Lower leg skin (tissue), 4 donors: ENCODE measurements around the gene RMI2. TPM values are rescaled to one million over a fixed set of nuclear protein-coding genes. Genes with fewer than 3 reads are reported as not detected.

Experiments
- DNase-seq, 2 donors: peaks; one replicate each; pipeline ENCODE4 v3.0.0-alpha.2; 2019; ENCODE audit warnings: low spot score in 2 of 2
- H3K4me3 ChIP-seq: fragments of 200-600 bp; sonication (generic); 2 replicates; pipeline ENCODE4 v1.5.1; 2017; ENCODE audit warnings: mild to moderate bottlenecking, low read depth; ENCODE audit not compliant: poor library complexity, severe bottlenecking
- POLR2A ChIP-seq, 2 donors: fragments of 450-650 bp; IDR thresholded peaks; one replicate each; pipeline ENCODE4 v1.6.1; 2016 to 2017; ENCODE audit warnings: antibody characterized with exemption in 2 of 2, mild to moderate bottlenecking in 1 of 2, moderate library complexity in 1 of 2
- WGBS, 2 donors: methylation state at CpG; one replicate each; pipeline ENCODE4 v1.1.5; 2018; 5-methylcytosine and 5-hydroxymethylcytosine counted together
- intact Hi-C: fragments of 100-400 bp; cut with DNase I; formaldehyde crosslinking; loops from one replicate; pipeline ENCODE4 v1.15.0; 2023; ENCODE audit warnings: low total_unique reads
- total RNA-seq, 4 donors: library from RNA; depleted of rRNA; stranded (reverse); fragments of >200 nt; gene quantifications; one replicate each; pipeline ENCODE4 v1.1.0, GENCODE V29; 2016
- TF ChIP-seq, protein P1 (sequence below), 3 donors: fragments of 450-650 bp; IDR thresholded peaks; one replicate each; pipeline ENCODE4 v1.5.1; 2016; ENCODE audit warnings: antibody characterized with exemption in 3 of 3, mild to moderate bottlenecking in 3 of 3, moderate library complexity in 2 of 3

RMI2 gene
- total RNA-seq, 4 donors from 2014 or later = 5.9 to 12.7 (median 7.9) TPM

DNA sequence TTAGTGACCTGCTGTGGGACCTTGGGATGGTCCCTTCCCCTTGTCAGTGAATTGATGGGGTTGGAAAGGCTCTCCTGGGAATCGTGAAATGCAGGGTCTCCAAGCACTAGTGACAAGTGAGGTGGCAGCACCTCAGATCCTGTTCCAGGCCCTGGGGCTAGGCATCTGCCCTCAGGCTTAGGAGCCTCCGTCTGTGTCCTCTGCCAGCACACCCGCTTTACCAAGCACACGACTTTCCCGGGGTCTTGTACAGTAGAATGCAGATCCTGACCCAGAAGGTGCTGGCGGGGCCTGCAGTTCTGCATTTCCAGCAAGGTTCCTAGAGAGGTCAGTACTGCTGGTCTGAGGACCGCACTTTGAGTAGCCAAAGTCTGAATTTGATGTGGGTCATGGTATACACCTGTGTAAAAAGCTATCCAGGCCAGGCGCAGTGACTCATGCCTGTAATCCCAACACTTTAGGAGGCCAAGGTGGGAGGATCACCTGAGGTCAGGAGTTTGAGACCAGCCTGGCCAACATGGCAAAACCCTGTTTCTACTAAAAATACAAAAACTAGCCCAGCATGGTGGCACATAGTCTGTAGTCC lies 30.9 kb upstream of the RMI2 start:
- TF ChIP-seq, protein P1, sequence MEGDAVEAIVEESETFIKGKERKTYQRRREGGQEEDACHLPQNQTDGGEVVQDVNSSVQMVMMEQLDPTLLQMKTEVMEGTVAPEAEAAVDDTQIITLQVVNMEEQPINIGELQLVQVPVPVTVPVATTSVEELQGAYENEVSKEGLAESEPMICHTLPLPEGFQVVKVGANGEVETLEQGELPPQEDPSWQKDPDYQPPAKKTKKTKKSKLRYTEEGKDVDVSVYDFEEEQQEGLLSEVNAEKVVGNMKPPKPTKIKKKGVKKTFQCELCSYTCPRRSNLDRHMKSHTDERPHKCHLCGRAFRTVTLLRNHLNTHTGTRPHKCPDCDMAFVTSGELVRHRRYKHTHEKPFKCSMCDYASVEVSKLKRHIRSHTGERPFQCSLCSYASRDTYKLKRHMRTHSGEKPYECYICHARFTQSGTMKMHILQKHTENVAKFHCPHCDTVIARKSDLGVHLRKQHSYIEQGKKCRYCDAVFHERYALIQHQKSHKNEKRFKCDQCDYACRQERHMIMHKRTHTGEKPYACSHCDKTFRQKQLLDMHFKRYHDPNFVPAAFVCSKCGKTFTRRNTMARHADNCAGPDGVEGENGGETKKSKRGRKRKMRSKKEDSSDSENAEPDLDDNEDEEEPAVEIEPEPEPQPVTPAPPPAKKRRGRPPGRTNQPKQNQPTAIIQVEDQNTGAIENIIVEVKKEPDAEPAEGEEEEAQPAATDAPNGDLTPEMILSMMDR (IDR thresholded peaks at IDR 0.05) = no peak
- TF ChIP-seq POLR2A (IDR thresholded peaks at IDR 0.05) = no peak
- intact Hi-C loops = no loop called here
- no peak overlapping the region for H3K4me3 ChIP-seq
- WGBS, 2 donors = 83 to 84% methylated on average over 8 of the region's 8 CpGs
- no peak for DNase-seq

GRCh38 chr16:11315510-11315909 lies 29.7 kb upstream of the RMI2 start:
- intact Hi-C loops = no loop called here
- TF ChIP-seq POLR2A (IDR thresholded peaks at IDR 0.05) = no peak
- TF ChIP-seq, protein P1 (IDR thresholded peaks at IDR 0.05) = no peak
- no peak overlapping the region for H3K4me3 ChIP-seq
- no peak for DNase-seq
- 64 to 66% methylated on average over 13 of the region's 13 CpGs for WGBS, 2 donors

DNA sequence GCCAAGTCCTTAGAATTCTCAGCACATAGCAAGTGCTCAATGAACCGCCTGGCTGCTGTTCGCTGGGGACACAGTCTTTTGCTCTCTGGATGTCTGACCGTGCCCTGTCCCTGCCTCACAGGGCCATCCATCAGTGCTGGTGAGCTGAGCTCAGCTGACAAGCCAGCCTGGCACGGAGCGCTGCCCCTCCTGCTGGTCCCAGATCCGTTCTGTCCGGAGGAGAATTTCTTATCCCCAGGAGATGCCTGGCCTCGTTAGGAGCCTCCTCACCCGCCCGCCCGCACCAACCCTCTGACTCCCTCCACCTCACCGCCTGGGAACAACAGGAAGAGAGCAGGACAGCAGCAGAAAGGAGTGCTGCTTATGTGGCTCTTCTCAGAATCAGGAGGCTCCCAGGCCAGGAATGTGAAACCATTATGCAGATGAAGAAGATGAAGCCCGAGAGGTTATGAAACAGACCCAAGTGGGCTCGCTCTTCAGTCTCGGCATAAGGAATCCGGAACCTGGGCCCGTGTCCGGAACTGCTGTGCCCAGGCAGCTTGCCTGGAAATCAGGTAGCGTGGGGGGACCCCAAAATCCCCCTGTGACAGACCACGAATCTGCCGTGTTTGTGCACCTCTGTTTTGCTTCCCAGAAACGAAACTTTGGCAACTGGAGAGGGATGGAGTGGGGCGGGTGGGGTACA lies 28.8 kb upstream of the RMI2 start:
- no peak for DNase-seq
- no peak overlapping the region for H3K4me3 ChIP-seq
- intact Hi-C loops = no loop called here
- TF ChIP-seq POLR2A (IDR thresholded peaks at IDR 0.05) = no peak
- TF ChIP-seq, protein P1 (IDR thresholded peaks at IDR 0.05) = no peak
- WGBS, 2 donors = 81 to 92% methylated on average over 22 to 23 of the region's 23 CpGs

GRCh38 chr16:11318817-11319216 lies 26.4 kb upstream of the RMI2 start:
- TF ChIP-seq, protein P1 (IDR thresholded peaks at IDR 0.05) = no peak
- H3K4me3 ChIP-seq = no peak overlapping the region
- intact Hi-C loops = no loop called here
- WGBS, 2 donors = 94% methylated on average over 8 of the region's 8 CpGs
- DNase-seq = no peak

GRCh38 chr16:11319529-11320146 lies 25.6 kb upstream of the RMI2 start:
- no peak overlapping the region for H3K4me3 ChIP-seq
- no peak for DNase-seq
- TF ChIP-seq POLR2A (IDR thresholded peaks at IDR 0.05) = no peak
- TF ChIP-seq, protein P1 (IDR thresholded peaks at IDR 0.05) = no peak
- intact Hi-C loops = no loop called here
- WGBS, 2 donors = 49 to 52% methylated on average over 7 to 8 of the region's 8 CpGs
